Measurements from ENCODE around the gene TPST1. TPM values are rescaled to one million over a fixed set of nuclear protein-coding genes. Genes with fewer than 3 reads are reported as not detected.
"Not testable (repeated sequence)": the region's sequence is repeated elsewhere in the genome, so short reads cannot be mapped to it uniquely, and the experiment has no call there.

TPST1 gene
- total RNA-seq, 2 experiments from 2014 or later = 0.67 to 0.79 TPM

DNA sequence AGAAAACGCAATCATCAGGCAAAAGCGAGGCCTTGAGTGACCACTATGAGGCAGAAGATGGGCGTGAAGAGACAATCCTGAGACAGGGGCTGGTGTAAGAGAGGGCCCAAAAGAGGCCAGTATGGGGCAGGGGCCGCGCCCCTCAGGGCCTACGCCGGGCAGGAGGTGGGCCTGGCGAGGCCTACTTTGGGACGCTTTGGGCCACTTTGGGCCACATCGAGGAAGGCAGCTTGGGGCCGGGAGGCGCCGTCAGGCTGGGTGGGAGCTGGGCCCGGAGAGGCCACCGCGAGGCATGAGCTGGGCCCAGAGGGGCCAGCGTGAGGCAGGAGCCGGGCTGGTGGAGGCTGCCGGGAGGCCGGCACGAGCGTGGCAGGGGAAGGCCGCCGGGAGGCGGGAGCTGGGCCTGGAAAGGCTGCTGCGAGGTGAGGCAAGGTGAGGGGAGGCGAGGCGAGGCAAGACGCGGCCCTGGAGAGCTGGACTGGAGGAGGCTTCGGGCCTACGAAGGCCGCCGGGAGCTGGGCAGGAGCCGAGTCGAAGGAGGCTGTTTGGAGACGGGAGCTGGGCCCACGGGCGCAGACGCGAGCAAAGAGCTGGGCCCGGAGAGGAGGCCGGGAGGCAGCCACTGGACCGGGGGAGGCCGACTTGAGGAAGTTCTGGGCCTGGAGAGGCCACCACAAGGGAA lies 171.3 kb downstream of the TPST1 start:
- H3K4me3 Mint-ChIP-seq = no peak overlapping the region
- peaks cover 2% of the 10 kb centered on the region for H3K36me3 Mint-ChIP-seq (ENCODE audit: low read depth)
- H3K27me3 Mint-ChIP-seq = no peaks in the 10 kb centered on the region
- H3K4me1 Mint-ChIP-seq = no peaks in the 10 kb centered on the region
- ChIA-PET POLR2A (no interaction called here), CTCF (no interaction called here)
- peaks cover 2% of the 10 kb centered on the region for H3K9me3 Mint-ChIP-seq
- no peak for DNase-seq
- H3K27ac Mint-ChIP-seq = no peak overlapping the region

GRCh38 chr7:66377045-66377444 lies 171.9 kb downstream of the TPST1 start:
- ChIA-PET POLR2A (no interaction called here), CTCF (interaction anchor here (0.9 to 1.4 kb wide), 2 partner anchors 10 to 19 kb away, joined by 3 to 4 read pairs; no protein-coding TSS in a partner anchor)
- Mint-ChIP-seq H3K27ac (no peak overlapping the region), H3K9me3 (peaks cover 2% of the 10 kb centered on the region), H3K4me3 (no peak overlapping the region), H3K36me3 (ENCODE audit: low read depth) (peaks cover 2% of the 10 kb centered on the region), H3K4me1 (no peaks in the 10 kb centered on the region), H3K27me3 (no peaks in the 10 kb centered on the region)
- DNase-seq = no peak

DNA sequence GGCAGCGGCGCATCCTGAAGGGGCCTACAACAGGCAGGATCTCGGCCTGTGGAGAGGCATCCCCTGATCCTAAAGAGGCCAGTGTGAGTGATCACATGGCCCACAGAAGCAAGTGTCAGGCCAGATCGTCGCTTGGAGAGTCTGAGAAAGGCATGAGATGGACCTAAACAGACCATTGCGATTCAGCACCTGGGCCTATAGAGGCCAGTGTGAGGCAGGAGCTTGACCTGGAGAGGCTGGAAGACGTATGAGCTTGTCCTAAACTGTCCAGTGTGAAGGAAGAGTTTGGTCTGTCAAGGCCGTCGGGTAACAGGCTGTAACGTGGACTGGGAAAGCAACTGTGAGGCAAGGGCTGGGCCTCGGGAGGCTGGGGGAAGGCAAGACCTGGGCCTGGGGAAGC lies 172.6 kb downstream of the TPST1 start:
- Mint-ChIP-seq H3K4me1 (no peaks in the 10 kb centered on the region), H3K4me3 (no peak overlapping the region), H3K27ac (no peak overlapping the region), H3K36me3 (ENCODE audit: low read depth) (peaks cover 2% of the 10 kb centered on the region), H3K27me3 (no peaks in the 10 kb centered on the region), H3K9me3 (peaks cover 2% of the 10 kb centered on the region)
- DNase-seq = no peak
- CTCF ChIA-PET = interaction anchor here (0.9 to 1.4 kb wide), 2 partner anchors 11 to 18 kb away, joined by 3 to 4 read pairs; no protein-coding TSS in a partner anchor
- POLR2A ChIA-PET = no interaction called here

GRCh38 chr7:66379542-66380160 lies 174.5 kb downstream of the TPST1 start:
- ChIA-PET POLR2A (no interaction called here), CTCF (no interaction called here)
- peaks cover 2% of the 10 kb centered on the region for H3K9me3 Mint-ChIP-seq
- no peak overlapping the region for H3K27ac Mint-ChIP-seq
- DNase-seq = no peak
- no peaks in the 10 kb centered on the region for H3K27me3 Mint-ChIP-seq
- H3K36me3 Mint-ChIP-seq (ENCODE audit: low read depth) = peaks cover 2% of the 10 kb centered on the region
- no peaks in the 10 kb centered on the region for H3K4me1 Mint-ChIP-seq
- no peak overlapping the region for H3K4me3 Mint-ChIP-seq

- H3K4me1 Mint-ChIP-seq = peaks cover 2% of the 10 kb centered on the region
- peaks cover 2% of the 10 kb centered on the region for H3K36me3 Mint-ChIP-seq (ENCODE audit: low read depth)
- no peaks in the 10 kb centered on the region for H3K27me3 Mint-ChIP-seq
- DNase-seq = no peak
- no peak overlapping the region for H3K4me3 Mint-ChIP-seq
- peaks cover 2% of the 10 kb centered on the region for H3K9me3 Mint-ChIP-seq
- CTCF ChIA-PET = no interaction called here
- POLR2A ChIA-PET = no interaction called here
- no peak overlapping the region for H3K27ac Mint-ChIP-seq
Observed at GRCh38 chr7:66380272-66380888, 175.2 kb downstream of the TPST1 start.

- H3K27ac Mint-ChIP-seq; DNase-seq; H3K9me3 Mint-ChIP-seq; H3K27me3 Mint-ChIP-seq; H3K4me3 Mint-ChIP-seq; H3K36me3 Mint-ChIP-seq (ENCODE audit: low read depth); H3K4me1 Mint-ChIP-seq; POLR2A ChIA-PET: not testable (repeated sequence)
- CTCF ChIA-PET = interaction anchor here (0.6 kb wide), 1 partner anchor 420 kb away, joined by 3 read pairs; no protein-coding TSS in a partner anchor
Observed at GRCh38 chr7:66382182-66382923, 177.2 kb downstream of the TPST1 start.

DNA sequence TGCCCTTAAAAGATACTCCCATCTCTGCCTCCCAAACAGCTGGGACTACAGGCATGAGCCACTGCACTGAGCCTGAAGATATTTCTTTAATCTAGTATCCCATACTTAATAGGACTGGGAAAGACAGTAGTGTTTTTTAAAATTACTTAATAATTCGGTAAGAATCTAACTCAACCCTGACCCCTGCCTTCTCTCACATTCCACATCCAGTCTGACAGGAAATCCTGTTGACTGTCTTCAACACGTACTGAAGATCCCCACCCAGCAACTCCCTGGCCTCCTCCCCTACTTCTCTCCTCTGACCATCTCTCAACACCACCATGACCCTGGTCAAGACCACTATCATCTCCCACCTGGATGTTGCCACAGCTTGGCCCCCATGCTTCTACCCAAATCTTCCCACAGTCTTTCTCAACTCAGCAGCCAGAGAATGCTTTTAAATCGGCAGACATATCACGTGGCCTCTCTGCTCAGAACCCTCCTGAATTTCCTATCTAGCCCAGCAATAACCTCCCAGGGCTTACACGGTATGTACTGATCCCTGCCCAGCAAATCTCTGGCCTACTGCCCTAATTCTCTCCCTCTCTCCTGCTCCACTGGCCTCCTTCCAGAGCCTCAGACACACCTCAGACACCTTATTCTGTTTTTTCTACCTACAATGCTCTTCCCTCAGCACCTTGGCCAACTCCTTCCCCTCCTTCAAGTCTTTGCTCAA lies 180.2 kb downstream of the TPST1 start:
- H3K27ac Mint-ChIP-seq; H3K27me3 Mint-ChIP-seq; H3K36me3 Mint-ChIP-seq (ENCODE audit: low read depth); H3K9me3 Mint-ChIP-seq; DNase-seq; H3K4me3 Mint-ChIP-seq; CTCF ChIA-PET; H3K4me1 Mint-ChIP-seq; POLR2A ChIA-PET: not testable (repeated sequence)

GRCh38 chr7:66395128-66395571 lies 190.0 kb downstream of the TPST1 start:
- H3K36me3 Mint-ChIP-seq (ENCODE audit: low read depth); H3K4me1 Mint-ChIP-seq; H3K4me3 Mint-ChIP-seq; DNase-seq; H3K9me3 Mint-ChIP-seq; H3K27me3 Mint-ChIP-seq; H3K27ac Mint-ChIP-seq; POLR2A ChIA-PET: not testable (repeated sequence)
- CTCF ChIA-PET = interaction anchor here (1.1 kb wide), 1 partner anchor 18 kb away, joined by 4 read pairs; no protein-coding TSS in a partner anchor

- H3K9me3 Mint-ChIP-seq; POLR2A ChIA-PET; H3K27me3 Mint-ChIP-seq; H3K27ac Mint-ChIP-seq; DNase-seq; H3K4me3 Mint-ChIP-seq; H3K36me3 Mint-ChIP-seq (ENCODE audit: low read depth); H3K4me1 Mint-ChIP-seq: not testable (repeated sequence)
- CTCF ChIA-PET = interaction anchor here (0.6 to 1.1 kb wide), 2 partner anchors 19 to 48 kb away, joined by 3 to 4 read pairs; no protein-coding TSS in a partner anchor
Observed at GRCh38 chr7:66396052-66396451, 190.9 kb downstream of the TPST1 start.

DNA sequence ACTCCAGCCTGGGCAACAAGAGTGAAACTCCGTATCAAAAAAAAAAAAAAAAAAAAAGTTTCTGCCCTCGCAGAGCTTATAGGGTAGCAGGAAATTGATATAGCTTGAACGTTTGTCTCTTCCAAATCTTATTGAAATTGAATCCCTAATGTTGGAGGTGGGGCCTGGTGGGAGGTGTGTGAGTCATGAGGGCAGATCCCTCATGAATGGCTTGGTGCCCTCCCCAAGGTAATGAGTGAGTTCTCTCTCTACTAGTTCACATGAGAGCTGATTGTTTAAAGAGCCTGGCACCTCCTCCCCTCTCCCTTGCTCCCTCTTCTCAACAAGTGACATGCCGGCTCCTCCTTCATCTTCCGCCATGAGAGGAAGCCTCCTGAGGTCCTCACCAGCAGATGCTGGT lies 193.7 kb downstream of the TPST1 start:
- CTCF ChIA-PET, H3K4me3 Mint-ChIP-seq, H3K27ac Mint-ChIP-seq, DNase-seq, POLR2A ChIA-PET, H3K27me3 Mint-ChIP-seq, H3K4me1 Mint-ChIP-seq, H3K9me3 Mint-ChIP-seq: not testable (repeated sequence)
- peaks cover 12% of the 10 kb centered on the region for H3K36me3 Mint-ChIP-seq (ENCODE audit: low read depth)

DNA sequence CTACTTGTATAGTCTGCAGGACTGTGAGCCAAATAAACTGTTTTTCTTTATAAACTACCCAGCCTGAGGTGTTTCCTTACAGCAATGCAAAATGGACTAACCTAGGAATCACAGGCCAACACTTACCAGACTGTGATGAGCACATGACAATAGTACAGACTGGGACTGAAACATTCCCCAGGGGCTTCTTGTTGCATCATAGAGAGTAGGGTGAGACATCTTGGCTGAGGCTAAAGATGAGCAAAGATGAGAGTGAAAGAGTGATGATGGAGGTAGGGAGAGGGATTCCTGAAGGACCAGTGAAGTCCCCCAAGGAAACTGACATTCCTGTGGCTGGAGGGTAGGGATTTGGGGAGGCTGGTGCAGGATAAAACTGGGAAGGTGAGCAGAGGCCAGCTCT lies 194.4 kb downstream of the TPST1 start:
- Mint-ChIP-seq H3K27ac (no peak overlapping the region), H3K27me3 (no peaks in the 10 kb centered on the region), H3K4me1 (no peaks in the 10 kb centered on the region), H3K36me3 (ENCODE audit: low read depth) (peaks cover 12% of the 10 kb centered on the region), H3K4me3 (no peak overlapping the region), H3K9me3 (peaks cover 8% of the 10 kb centered on the region)
- POLR2A ChIA-PET = no interaction called here
- DNase-seq = no peak
- CTCF ChIA-PET = interaction anchor here (0.7 kb wide), 1 partner anchor 78 kb away, joined by 3 read pairs; no protein-coding TSS in a partner anchor

DNA sequence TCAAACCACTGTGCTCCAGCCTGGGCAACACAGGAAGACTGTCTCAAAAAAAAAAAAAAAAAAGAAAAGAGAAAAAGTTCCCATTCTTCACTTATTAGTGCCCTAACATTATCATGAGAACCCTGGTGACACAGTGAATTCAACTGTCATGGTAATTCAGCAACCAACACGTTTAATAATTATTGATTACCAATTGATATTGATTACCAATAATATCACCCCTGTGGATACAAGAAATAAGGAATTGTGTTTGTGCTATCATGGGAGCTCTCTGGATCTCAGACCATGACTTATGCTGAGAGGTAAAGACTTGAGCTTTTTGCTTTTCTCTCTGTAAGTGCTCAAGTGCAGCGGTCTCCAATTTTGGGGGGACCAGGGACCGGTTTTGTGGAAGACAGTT lies 195.3 kb downstream of the TPST1 start:
- no peak for DNase-seq
- H3K36me3 Mint-ChIP-seq (ENCODE audit: low read depth) = peaks cover 12% of the 10 kb centered on the region
- ChIA-PET CTCF (interaction anchor here (0.7 to 1.6 kb wide), 2 partner anchors 13 to 77 kb away, joined by 3 to 4 read pairs; no protein-coding TSS in a partner anchor), POLR2A (no interaction called here)
- no peak overlapping the region for H3K4me3 Mint-ChIP-seq
- peaks cover 8% of the 10 kb centered on the region for H3K9me3 Mint-ChIP-seq
- H3K27ac Mint-ChIP-seq = no peak overlapping the region
- H3K27me3 Mint-ChIP-seq = no peaks in the 10 kb centered on the region
- H3K4me1 Mint-ChIP-seq = no peaks in the 10 kb centered on the region

Data from activated CD4-positive, alpha-beta T cell treated with anti-CD3 and anti-CD28 coated beads, Interleukin-2, amount 10 ng/mL, durations not matched to agents 7 days and 5 days (primary cell).